ENCODE results near the gene RNF7. TPM values are rescaled to one million over a fixed set of nuclear protein-coding genes. Genes with fewer than 3 reads are reported as not detected.

Gene RNF7
- polyA plus RNA-seq, 2 of the 4 experiments (the other 2 are of a cell fraction): 84.1 to 147 TPM

GRCh38 chr3:141793476-141794260 lies 55.6 kb downstream of the RNF7 start:
- no peaks in the 10 kb centered on the region for H3K4me1 ChIP-seq
- H3K4me3 ChIP-seq: no peak overlapping the region
- ChIA-PET CTCF (interaction anchor here (0.6 to 1.5 kb wide), 3 partner anchors 82 to 1473 kb away, joined by 3 to 4 read pairs (median 4); no protein-coding TSS in a partner anchor), POLR2A (no interaction called here)
- no peak for ATAC-seq
- DNase-seq (ENCODE audit: low read depth in 1 of 2, low spot score in 1 of 2): no peak
- H3K27ac ChIP-seq: no peak overlapping the region
- no peak overlapping the region for H3K4me2 ChIP-seq
- no peaks in the 10 kb centered on the region for H3K9me3 ChIP-seq
- 64% methylated on average over 8 of the region's 8 CpGs for WGBS (ENCODE audit: missing lambda C conversion rate)
- TF ChIP-seq PHF8 (IDR thresholded peaks at IDR 0.05; ENCODE audit: borderline replicate concordance, low read depth) (no peak), SMC3 (IDR thresholded peaks at IDR 0.05) (no peak), CTCF (IDR thresholded peaks at IDR 0.05) (no peak), TP53 (CRISPR knock-in tag; IDR thresholded peaks at IDR 0.05) (no peak), RFX5 (IDR thresholded peaks at IDR 0.05) (no peak)
- FAIRE-seq: no peak

GRCh38 chr3:141795276-141795675 lies 57.2 kb downstream of the RNF7 start:
- 65% methylated on average over 4 of the region's 4 CpGs for WGBS (ENCODE audit: missing lambda C conversion rate)
- DNase-seq (ENCODE audit: low read depth in 1 of 2, low spot score in 1 of 2) (no peak), ATAC-seq (no peak), FAIRE-seq (no peak)
- ChIA-PET CTCF (no interaction called here), POLR2A (no interaction called here)
- Histone ChIP-seq H3K27ac (no peak overlapping the region), H3K9me3 (no peaks in the 10 kb centered on the region), H3K4me3 (no peak overlapping the region), H3K4me2 (no peak overlapping the region), H3K4me1 (no peaks in the 10 kb centered on the region)
- TF ChIP-seq RCOR1 (IDR thresholded peaks at IDR 0.05; ENCODE audit: low read depth, low read length): no peak
- no peak for TF ChIP-seq ZSCAN20 (CRISPR knock-in tag; IDR thresholded peaks at IDR 0.05)
- no peak for TF ChIP-seq KDM5A (IDR thresholded peaks at IDR 0.05)
- TF ChIP-seq HOXA7 (CRISPR knock-in tag; IDR thresholded peaks at IDR 0.05): no peak
- no peak for TF ChIP-seq MAZ (IDR thresholded peaks at IDR 0.05; ENCODE audit: borderline replicate concordance, low read depth, low read length)
- no peak for TF ChIP-seq TP53 (CRISPR knock-in tag; IDR thresholded peaks at IDR 0.05)
- TF ChIP-seq FOSL2 (IDR thresholded peaks at IDR 0.05): no peak
- no peak for TF ChIP-seq FOSL2 (CRISPR knock-in tag; IDR thresholded peaks at IDR 0.05)
- no peak for TF ChIP-seq CHD2 (IDR thresholded peaks at IDR 0.05; ENCODE audit: low read length, partially characterized antibody)

- 74% methylated on average over 5 of the region's 5 CpGs for WGBS (ENCODE audit: missing lambda C conversion rate)
- H3K4me2 ChIP-seq: no peak overlapping the region
- H3K9me3 ChIP-seq: 0 out of 3 replicates have a peak, but pooled peaks cover 2% of the 10 kb centered on the region
- H3K27ac ChIP-seq: no peak overlapping the region
- POLR2A ChIA-PET: no interaction called here
- H3K4me3 ChIP-seq: no peak overlapping the region
- ATAC-seq (no peak), DNase-seq (ENCODE audit: low read depth in 1 of 2, low spot score in 1 of 2) (no peak), FAIRE-seq (no peak)
- H3K4me1 ChIP-seq: no peaks in the 10 kb centered on the region
- CTCF ChIA-PET: interaction anchor here (1.1 kb wide), 1 partner anchor 27 kb away, joined by 3 read pairs; no protein-coding TSS in a partner anchor
- TF ChIP-seq KDM5A (IDR thresholded peaks at IDR 0.05) (no peak), CBX8 (IDR thresholded peaks at IDR 0.05) (no peak), FOSB (CRISPR knock-in tag; IDR thresholded peaks at IDR 0.05) (no peak), HOXA7 (CRISPR knock-in tag; IDR thresholded peaks at IDR 0.05) (no peak), MAX (IDR thresholded peaks at IDR 0.05) (no peak), HOXB13 (CRISPR knock-in tag; IDR thresholded peaks at IDR 0.05; ENCODE audit: low read depth) (no peak), ZFP36 (IDR thresholded peaks at IDR 0.05; ENCODE audit: borderline replicate concordance, partially characterized antibody) (no peak), KDM1A (IDR thresholded peaks at IDR 0.05; ENCODE audit: low read depth) (no peak), E2F6 (IDR thresholded peaks at IDR 0.05; ENCODE audit: borderline replicate concordance, low read depth) (no peak)
These were observed 57.6 kb downstream of the RNF7 start for GRCh38 chr3:141795741-141796080.
